GM21723 (cell line): ENCODE results near the gene PEMT.

Source experiments
- ATAC-seq: cut with Tn5 transposase; IDR thresholded peaks from one replicate; pipeline ENCODE4 v1.9.1; 2021; ENCODE audit warnings: mild to moderate bottlenecking, moderate library complexity; ENCODE audit not compliant: unreplicated experiment

PEMT gene

DNA sequence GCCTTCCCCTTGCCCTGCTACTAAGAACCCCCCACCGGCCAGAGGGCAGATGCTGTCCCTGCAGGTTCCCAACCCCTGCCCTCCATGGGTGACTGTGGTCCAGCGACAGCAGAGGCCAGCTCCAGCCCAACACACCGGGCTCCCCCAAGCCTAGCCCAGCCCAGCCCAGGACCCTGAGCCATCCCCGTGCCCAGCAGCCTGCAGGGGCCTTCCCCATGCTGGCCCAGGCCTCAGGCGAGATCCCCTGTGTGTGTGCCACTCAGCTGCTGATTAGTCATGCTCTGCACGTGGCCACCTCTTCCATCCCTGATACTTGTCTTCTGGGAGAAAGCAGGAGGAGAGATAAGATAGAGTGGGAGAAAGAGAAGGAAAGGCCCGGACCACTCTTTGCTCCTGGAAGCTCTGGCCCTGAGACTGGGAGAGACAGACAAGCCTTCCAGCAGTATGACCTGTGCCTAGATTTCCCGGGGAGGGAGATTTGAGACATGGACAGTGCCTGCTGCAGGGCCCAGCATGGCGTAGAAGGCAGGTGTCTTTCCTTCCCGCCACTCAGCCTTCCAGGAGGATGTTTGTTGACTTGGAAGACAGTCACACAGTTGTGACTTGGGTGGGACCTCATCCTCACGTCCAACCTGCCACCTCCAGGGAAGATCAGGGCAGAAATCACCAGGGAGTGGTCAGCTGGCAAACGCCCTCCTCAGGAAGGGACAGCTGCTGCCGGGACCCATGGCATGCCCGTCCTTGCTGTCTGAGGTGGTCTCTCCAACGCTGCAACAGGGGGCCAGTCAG is 54.0 kb downstream of the PEMT start:
- no peak for ATAC-seq

GRCh38 chr17:17536702-17537101 is 54.8 kb downstream of the PEMT start:
- ATAC-seq: no peak

GRCh38 chr17:17535957-17536356 is 55.6 kb downstream of the PEMT start:
- ATAC-seq: no peak

GRCh38 chr17:17533901-17534441 is 57.5 kb downstream of the PEMT start:
- no peak for ATAC-seq

DNA sequence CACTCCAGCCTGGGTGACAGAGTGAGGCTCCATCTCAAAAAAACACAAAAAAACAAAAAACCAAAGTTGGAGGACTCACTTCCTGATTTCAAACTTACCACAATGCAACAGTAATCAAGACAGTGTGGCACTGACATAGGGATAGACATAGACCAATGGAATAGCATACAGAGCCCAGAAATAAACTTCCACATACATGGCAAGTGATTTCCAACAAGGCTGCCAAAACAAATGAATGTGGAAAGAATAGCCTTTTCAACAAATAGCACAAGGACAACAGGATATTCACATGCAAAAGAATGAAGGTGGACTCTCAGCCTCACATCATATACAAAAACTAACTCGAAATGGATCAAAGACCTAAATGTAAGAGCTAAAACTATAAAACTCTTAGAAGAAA is 58.5 kb downstream of the PEMT start:
- no peak for ATAC-seq

DNA sequence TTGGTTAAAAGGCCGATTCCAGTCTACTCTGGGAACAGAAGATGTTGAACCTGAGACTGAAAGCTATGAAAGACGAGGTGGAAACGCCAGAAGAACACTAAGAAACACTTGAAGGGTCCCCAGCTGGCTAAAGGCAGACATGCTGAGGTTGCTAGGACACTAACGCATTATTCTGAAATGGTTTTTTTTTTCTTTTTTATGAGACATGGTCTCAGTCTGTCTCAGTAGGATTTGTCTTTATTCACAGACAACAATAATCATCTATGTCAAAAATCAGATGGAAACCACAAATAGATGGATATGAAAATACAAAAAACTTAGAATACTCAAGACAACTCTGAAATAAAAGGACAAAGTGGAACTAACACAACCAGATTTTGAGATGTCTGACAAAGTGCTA is 60.4 kb downstream of the PEMT start:
- ATAC-seq: no peak

- ATAC-seq: no peak
Measured at GRCh38 chr17:17528696-17529652, 62.5 kb downstream of the PEMT start.

DNA sequence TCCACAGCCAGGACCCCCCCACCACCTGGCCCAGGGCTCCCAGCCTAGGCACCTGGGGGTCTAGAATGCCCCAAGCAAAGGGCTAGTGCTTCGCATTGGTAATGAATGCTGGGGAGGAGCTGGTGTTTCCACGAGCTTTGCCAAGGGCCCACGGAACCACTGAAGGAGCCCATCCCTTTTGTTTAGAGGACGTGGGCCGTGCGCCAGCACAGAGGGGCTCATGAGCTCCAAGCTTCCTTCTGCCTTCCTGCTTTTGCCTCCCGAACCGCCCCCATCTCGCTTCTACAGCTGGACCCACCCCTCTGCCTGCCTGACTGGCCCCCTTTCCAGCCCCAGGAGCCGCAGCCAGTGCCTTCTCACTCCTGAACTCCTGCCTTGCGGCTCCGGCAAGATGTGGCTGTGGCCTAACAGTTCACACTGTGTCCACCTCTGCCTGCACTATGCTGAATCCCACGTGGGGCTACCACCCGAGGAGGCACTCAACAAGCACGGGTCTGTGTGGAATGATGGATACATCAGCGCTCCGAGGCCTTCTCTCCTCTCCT is 63.5 kb downstream of the PEMT start:
- ATAC-seq: no peak

DNA sequence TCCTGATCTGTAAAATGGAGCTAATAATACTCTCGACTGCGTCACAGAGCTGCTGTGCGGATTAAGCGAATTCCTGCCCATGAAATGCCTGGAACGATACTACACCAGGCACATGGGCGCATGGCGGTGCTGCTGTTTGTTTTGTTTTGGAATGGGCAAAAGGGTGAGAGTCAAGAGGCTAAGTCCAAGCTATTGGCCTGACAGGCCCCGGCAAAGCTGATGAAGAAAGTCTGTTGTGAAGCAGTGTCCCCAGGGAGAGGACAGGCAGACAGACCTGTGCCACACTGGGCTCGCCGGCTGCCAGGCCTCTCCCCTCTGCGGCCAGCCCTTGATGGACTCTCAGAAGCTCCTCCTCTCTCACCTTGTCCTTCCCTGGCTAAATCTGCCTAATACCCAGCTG is 64.0 kb downstream of the PEMT start:
- ATAC-seq: no peak

- no peak for ATAC-seq
Measured at GRCh38 chr17:17526369-17526768, 65.1 kb downstream of the PEMT start.

DNA sequence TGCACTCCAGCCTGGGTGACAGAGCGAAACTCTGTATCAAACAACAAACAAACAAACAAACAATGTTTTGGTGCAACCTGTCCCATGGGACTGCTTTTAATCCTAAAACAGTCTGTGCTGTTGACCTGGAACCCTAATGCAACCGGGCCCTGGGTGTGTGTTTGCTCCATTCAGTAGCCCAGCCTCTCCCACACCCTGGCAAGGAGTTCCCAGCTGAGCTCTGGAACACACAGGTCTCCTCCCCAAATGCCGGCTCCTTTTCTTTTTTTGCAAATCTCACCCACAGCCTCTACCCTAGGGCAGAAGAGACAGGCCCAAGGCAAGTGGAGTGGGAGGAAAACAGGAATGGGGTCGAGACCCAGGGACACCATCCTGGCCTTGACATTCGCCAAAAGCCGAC is 65.6 kb downstream of the PEMT start:
- no peak for ATAC-seq

DNA sequence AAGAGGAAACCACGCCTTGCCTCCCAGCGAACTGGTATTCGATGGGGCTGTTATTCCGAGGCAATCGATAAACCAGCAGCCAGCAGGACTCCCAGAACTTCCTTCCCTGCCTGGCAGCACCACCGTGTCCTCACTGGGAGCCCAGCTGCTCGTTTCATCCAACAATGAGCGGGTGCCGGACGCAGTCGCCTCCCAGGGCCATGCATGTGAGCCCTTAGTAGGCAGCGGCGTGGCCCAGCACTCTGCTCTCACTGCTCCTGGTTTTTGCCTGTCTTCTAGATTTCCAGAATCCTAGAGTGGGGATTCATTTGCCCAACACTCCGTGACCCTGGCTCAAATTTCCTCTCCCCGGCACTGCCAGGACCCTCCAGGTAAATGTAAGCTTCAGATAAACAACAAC is 66.2 kb downstream of the PEMT start:
- ATAC-seq: no peak

- no peak for ATAC-seq
Measured at GRCh38 chr17:17523731-17524490, 67.6 kb downstream of the PEMT start.

GRCh38 chr17:17523001-17523730 is 68.3 kb downstream of the PEMT start:
- no peak for ATAC-seq

GRCh38 chr17:17520599-17521232 is 70.8 kb downstream of the PEMT start:
- no peak for ATAC-seq

GRCh38 chr17:17519886-17520285 is 71.6 kb downstream of the PEMT start:
- ATAC-seq: no peak

- no peak for ATAC-seq
Measured at GRCh38 chr17:17518951-17519350, 72.6 kb downstream of the PEMT start.

DNA sequence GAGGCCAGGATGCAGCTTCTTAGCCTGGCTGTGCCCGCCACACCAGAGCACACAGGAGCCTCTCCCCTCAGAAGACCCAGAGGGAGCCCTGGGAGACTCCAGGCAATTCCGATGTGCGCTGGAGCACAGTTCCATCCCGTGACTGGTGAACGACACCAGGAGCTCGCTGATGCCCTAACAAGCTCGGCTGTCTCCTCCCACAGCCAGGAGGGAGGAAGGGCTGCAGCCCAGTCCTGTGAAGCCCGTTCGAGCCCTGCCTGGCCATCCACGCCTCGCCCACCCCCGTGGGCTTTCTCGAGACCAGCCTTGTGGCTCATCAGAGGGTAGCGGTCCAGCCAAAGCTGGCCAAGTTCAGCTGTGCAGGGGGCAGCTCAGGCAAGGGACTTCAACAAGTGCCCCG is 73.5 kb downstream of the PEMT start:
- ATAC-seq: no peak

GRCh38 chr17:17516941-17517720 is 74.4 kb downstream of the PEMT start:
- no peak for ATAC-seq
